Measurements from ENCODE around the gene MPST. TPM values are rescaled to one million over a fixed set of nuclear protein-coding genes. Genes with fewer than 3 reads are reported as not detected.
"Not testable (repeated sequence)": the region's sequence is repeated elsewhere in the genome, so short reads cannot be mapped to it uniquely, and the experiment has no call there.

The MPST gene
- total RNA-seq, 1 experiment from 2014 or later, result 192 TPM

DNA sequence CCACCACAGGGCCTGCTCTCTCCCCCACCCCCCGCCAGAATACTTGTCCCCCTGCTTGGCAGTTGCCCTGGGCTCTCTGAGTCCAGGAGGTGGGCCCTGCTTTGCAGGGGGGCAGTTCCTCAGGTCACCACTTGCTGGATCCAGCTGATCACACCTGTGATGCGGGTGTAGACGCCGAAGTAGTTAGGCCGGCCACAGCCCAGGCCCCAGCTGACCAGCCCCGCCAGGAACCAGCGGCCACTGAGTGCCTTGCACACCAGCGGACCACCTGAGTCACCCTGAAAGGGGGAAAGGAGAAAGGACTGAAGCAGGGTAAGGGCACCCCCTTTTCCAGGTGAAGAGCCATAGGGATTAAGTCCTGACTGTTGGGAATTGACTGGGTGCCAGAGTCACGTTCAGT lies 46.4 kb downstream of the MPST start:
- DNase-seq (ENCODE audit: low read depth), result no peak
- in situ Hi-C loops (cut with HindIII; ENCODE audit: low pct_unique_long_range_greater_than_20kb, low sequenced_read_pairs), result no loop called here

DNA sequence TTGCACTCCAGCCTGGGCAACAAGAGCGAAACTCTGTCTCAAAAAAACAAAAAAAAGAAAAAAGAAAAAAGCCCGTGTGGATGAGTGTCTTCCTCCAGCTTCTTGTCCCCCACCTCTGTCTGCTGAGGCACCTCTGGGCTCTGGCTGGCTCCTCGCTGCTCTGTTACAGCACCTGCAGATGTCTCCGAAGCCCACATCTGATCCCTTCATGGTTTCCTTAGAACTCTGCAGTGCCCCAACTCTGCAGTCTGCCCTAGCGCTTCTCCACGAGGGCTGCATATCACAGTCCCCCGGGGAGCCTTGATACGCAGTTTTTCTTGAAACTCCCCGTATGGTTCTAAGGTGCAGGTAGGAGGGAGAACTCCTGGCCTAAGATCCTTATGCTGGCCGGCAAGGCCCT lies 47.9 kb downstream of the MPST start:
- in situ Hi-C loops (cut with HindIII; ENCODE audit: low pct_unique_long_range_greater_than_20kb, low sequenced_read_pairs), result no loop called here

DNA sequence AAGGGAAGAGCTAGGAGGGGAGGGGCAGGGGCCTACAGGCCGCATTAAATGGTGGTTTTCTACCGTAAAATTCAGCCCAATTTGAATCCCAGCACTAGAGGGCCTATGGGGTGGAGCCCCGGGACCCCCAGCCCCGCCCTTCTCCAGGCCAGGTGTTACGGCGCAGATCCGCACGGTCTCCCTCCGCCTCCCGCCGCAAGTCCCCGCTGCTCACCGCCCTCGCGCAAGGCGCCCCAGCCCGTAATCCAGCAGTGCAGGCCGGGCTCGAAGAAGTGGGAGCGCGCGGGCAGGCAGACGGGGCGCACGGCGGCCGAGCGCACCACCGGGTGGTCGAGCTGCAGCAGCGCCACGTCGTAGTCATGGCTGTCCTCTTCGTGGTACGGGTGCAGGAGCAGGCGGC lies 49.3 kb downstream of the MPST start:
- in situ Hi-C loops (cut with HindIII; ENCODE audit: low pct_unique_long_range_greater_than_20kb, low sequenced_read_pairs), result no loop called here
- no peak for DNase-seq (ENCODE audit: low read depth)

More for the DNA sequence above, 47.9 kb downstream of the MPST start:
- no peak for DNase-seq (ENCODE audit: low read depth)

DNA sequence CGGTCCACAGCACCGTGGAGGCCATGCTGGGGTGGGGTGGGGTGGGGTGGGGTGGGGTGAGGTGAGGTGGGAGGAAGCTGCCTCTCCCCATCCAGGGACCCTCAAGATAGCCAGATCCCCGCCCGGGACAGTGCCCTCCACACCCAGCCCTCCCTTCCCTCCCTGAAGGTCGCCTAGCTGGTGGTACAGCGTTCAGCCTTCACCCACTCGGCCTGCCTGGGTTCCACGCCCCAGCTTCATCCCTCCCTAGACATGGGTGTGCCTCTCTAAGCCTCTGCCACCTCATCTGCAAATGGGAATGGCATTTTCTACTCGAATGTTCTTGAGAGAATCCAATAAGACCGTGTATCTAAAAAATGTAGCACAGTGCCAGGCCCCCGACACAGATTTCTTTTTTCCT lies 49.8 kb downstream of the MPST start:
- no peak for DNase-seq (ENCODE audit: low read depth)
- in situ Hi-C loops (cut with HindIII; ENCODE audit: low pct_unique_long_range_greater_than_20kb, low sequenced_read_pairs), result no loop called here

DNA sequence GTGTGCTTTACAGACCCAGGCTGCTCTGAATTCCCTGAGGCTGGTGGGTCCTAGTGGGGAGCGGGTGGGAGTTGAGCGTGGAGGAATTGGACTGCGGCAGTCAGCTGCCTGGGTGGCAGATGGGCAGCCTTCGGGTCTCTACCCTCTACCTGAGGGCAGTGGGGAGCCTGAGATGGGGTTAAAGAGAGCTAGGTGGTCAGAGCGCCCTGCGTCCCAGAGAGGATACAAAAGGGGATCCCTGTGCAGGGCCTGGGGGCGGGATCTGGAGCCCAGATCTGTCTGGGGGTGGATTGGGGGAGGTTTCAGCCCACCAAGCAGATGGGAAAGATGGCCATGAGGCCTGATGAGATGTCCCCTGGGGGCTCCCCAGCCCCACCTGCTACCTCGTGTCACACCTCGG lies 50.2 kb downstream of the MPST start:
- in situ Hi-C loops (cut with HindIII; ENCODE audit: low pct_unique_long_range_greater_than_20kb, low sequenced_read_pairs), result no loop called here
- no peak for DNase-seq (ENCODE audit: low read depth)

DNA sequence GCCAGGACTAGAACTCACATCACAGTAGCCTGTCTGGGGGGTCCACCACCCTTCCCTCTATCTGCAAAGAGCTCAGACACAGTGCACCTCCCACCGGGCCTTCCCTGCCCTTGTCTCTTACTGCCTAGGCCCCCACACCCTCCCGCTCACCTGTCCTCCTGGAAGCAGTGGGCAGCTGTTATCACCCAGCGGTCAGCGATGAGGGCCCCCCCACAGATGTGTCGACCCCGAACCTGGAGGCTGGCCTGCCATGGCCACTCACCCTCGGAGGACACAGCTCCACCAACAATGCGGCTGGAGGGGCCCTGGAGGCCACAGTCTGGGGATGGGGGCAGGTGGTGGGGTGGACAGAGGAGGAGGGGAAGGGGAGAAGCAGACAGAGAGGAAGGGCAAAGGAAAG lies 50.8 kb downstream of the MPST start:
- in situ Hi-C loops (cut with HindIII; ENCODE audit: low pct_unique_long_range_greater_than_20kb, low sequenced_read_pairs), result no loop called here
- DNase-seq (ENCODE audit: low read depth), result no peak

DNA sequence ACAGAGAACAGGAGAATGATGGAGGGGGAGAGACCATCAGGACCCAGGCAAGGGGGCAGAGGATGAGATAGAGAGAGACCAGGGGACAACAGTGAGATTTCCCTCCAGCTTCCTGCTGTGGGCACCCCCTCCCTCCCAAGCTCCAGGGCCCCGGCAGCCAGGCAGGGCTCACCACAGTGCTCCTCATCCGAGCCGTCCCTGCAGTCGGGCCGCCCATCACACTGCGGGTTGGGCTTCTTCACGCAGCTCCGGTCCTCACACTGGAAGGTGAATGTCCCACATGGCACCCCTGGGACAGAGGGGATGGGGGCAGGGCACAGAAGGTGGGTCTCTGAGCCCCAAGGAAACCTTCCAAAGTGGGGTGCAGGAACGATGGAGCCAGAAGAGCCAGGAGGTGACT lies 51.2 kb downstream of the MPST start:
- in situ Hi-C loops (cut with HindIII; ENCODE audit: low pct_unique_long_range_greater_than_20kb, low sequenced_read_pairs), result no loop called here
- DNase-seq (ENCODE audit: low read depth), result no peak

DNA sequence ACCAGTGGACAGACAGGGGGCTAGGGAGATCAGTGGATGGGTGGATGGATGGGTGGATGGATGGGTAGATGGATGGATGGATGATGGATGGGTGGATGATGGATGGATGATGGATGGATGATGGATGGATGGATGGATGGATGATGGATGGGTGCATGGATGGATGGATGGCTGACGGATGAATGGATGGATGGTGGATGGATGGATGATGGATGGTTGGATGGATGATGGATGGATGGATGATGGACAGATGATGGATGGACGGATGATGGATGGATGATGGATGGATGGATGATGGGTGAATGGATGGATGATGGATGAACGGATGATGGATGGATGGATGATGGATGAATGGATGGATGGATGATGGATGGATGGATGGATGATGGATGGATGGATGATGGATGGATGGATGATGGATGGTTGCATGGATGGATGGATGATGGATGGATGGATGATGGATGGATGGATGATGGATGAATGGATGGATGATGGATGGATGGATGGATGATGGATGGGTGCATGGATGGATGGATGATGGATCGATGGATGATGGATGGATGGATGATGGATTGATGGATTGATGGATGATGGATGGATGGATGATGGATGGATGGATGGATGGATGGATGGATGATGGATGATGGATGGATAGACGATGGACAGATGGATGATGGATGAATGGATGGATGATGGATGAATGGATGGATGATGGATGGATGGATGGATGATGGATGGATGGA lies 52.5 kb downstream of the MPST start:
- DNase-seq (ENCODE audit: low read depth); in situ Hi-C loops (cut with HindIII; ENCODE audit: low pct_unique_long_range_greater_than_20kb, low sequenced_read_pairs): not testable (repeated sequence)

DNA sequence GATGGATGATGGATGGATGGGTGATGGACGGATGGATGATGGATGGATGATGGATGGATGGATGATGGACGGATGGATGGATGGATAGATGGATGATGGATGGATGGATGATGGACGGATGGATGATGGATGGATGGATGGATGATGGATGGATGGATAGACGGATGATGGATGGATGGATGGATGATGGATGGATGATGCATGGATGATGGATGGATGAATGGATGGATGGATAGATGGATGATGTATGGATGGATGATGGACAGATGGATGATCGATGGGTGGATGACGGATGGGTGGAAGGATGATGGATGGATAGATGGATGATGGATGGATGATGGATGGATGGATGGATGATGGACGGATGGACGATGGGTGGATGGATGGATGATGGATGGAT lies 53.1 kb downstream of the MPST start:
- DNase-seq (ENCODE audit: low read depth), result no peak
- in situ Hi-C loops (cut with HindIII; ENCODE audit: low pct_unique_long_range_greater_than_20kb, low sequenced_read_pairs), result no loop called here

DNA sequence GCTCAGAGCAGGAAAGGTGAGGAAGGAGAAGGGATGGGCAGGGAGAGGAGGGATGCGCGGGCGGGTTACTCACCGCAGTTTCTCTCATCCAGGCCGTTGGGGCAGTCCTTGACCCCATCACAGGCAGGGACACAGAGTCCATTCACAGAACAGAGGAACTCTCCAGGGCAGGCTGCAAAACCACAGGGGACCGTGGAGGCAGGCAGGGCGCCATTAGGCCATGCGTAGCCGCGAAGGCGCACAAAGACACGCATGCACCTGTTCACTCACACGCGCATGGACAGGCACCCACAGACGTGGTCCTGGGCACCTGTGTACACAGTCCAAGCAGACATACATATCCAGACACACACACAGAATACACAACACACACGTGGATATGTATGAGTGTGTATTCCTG lies 55.0 kb downstream of the MPST start:
- in situ Hi-C loops (cut with HindIII; ENCODE audit: low pct_unique_long_range_greater_than_20kb, low sequenced_read_pairs), result no loop called here
- DNase-seq (ENCODE audit: low read depth), result no peak

DNA sequence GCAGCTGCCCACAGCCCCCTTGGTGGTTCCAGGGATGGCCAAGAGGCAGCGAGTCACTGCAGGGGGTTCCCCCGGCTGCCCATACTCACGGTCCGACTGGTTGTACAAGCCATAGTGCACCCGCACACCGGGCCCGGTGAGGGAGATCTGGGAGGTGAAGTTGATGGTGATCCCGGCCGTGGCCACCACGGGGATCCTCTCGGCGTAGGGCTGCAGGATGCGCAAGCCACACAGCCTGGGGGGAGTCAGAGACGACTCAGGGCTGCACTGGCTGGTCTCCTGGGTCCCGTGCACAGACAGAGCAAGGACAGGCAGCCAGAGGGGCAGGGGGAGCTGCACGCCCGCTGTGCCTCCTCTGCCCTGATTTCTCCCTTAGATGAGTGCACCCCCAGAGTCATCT lies 55.5 kb downstream of the MPST start:
- in situ Hi-C loops (cut with HindIII; ENCODE audit: low pct_unique_long_range_greater_than_20kb, low sequenced_read_pairs), result no loop called here

DNA sequence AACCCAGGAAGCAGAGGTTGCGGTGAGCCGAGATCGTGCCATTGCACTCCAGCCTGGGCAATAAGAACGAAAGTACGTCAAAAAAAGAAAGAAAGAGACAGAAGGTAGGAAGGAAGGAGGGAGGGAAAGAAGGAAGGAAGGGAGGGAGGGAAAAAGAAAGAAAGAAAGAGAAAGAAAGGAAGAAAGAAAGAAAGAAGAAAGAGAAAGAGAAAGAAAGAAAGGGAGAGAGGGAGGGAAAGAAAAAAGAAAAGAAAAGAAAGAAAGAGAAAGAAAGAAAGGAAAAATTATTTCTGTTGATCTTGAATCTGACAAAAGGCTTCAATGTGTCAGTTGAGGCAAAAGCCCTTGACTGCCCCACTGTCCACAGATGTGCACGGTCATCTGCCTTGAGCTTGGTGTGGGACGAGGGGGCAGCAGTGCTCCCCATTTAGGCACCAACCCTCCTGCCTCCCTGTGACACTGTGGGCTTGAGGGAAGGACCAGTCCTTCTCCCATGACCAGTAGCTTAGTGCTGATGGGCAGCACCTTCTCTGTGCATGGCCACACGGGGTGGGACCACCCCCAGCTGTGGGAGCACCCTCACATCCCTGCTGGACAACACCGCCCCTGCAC lies 56.4 kb downstream of the MPST start:
- no peak for DNase-seq (ENCODE audit: low read depth)

More for the DNA sequence above, 55.5 kb downstream of the MPST start:
- DNase-seq (ENCODE audit: low read depth), result no peak

DNA sequence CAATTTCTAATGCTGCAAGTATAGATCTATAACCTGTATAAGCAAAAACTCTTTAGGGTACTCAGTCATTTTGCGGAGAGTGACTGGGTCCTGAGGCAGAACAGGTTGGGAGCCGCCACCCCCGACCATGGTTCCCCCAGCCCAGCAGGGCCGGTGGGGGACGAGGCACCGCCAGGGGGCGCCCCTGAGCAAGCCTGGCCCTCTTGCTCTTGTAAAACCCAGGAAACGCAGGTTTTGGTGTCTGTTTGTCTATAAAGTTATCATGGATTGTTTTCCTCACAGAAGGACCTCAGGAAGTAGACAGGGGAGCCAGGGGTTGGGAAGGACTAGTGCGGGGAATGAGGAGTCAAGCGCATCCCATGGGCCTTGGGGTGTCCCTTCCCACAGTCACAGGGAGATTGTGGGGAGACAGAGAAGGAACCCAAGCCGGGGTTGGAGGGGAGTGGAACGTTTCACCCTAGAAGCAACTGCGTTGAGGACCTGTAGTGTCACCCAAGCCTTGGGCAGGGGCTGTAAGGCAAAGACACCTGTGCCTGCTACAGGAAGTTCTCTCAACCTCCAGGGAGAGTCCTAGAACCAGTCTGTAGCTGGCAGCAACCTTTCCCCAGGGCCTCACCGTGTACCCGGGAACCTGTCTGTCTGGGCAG lies 58.4 kb downstream of the MPST start:
- DNase-seq (ENCODE audit: low read depth), result peak; percentile 26
- in situ Hi-C loops (cut with HindIII; ENCODE audit: low pct_unique_long_range_greater_than_20kb, low sequenced_read_pairs), result no loop called here

More for the DNA sequence above, 56.4 kb downstream of the MPST start:
- in situ Hi-C loops (cut with HindIII; ENCODE audit: low pct_unique_long_range_greater_than_20kb, low sequenced_read_pairs), result no loop called here

DNA sequence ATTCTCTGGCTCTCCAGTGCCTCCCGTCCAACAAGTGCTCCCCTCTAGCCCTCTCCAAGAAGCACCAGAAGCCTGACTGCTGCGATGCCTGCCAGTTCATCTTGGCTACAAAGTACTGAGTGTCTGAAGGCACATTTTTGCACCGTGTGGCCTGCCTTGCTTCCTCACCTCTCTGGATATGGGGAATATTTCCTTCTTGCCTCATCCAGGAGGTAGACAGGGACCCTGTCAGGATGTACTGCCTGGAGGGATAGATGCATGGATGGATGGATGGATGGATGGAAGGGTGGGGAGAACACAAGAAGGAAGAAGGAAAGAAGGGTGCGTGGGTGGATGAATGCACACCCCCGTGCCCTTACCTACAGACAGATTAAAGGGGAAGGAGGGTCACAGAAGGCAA lies 59.6 kb downstream of the MPST start:
- in situ Hi-C loops (cut with HindIII; ENCODE audit: low pct_unique_long_range_greater_than_20kb, low sequenced_read_pairs), result no loop called here

More for the DNA sequence above, 59.6 kb downstream of the MPST start:
- no peak for DNase-seq (ENCODE audit: low read depth)

Other genes starting within 250 kb of the MPST start
- 83.8 and 101 TPM in 2 replicates for gene IFT27, start 243.6 kb upstream of the MPST start, total RNA-seq (2014; rRNA removed; shearing (Covaris generic); ENCODE audit: low replicate concordance)
- gene PVALB, start 202.7 kb upstream of the MPST start, total RNA-seq (2014; rRNA removed; shearing (Covaris generic); ENCODE audit: low replicate concordance), result not detected in 2 replicates
- not detected in 2 replicates for gene NCF4, start 158.7 kb upstream of the MPST start, total RNA-seq (2014; rRNA removed; shearing (Covaris generic); ENCODE audit: low replicate concordance)
- 0.09 TPM in 1 of 2 replicates, not detected in the other for gene CSF2RB, start 106.1 kb upstream of the MPST start, total RNA-seq (2014; rRNA removed; shearing (Covaris generic); ENCODE audit: low replicate concordance)
- gene TST, start 295 bp upstream of the MPST start, total RNA-seq (2014; rRNA removed; shearing (Covaris generic); ENCODE audit: low replicate concordance), result 54.6 and 82.0 TPM in 2 replicates
- gene KCTD17, start 32.0 kb downstream of the MPST start, total RNA-seq (2014; rRNA removed; shearing (Covaris generic); ENCODE audit: low replicate concordance), result 29.0 and 38.0 TPM in 2 replicates
- not detected in 2 replicates for gene TMPRSS6, start 90.0 kb downstream of the MPST start, total RNA-seq (2014; rRNA removed; shearing (Covaris generic); ENCODE audit: low replicate concordance)
- 0.06 TPM in 1 of 2 replicates, not detected in the other for gene IL2RB, start 130.2 kb downstream of the MPST start, total RNA-seq (2014; rRNA removed; shearing (Covaris generic); ENCODE audit: low replicate concordance)
- gene C1QTNF6, start 168.5 kb downstream of the MPST start, total RNA-seq (2014; rRNA removed; shearing (Covaris generic); ENCODE audit: low replicate concordance), result 14.1 and 14.9 TPM in 2 replicates
- gene SSTR3, start 192.7 kb downstream of the MPST start, total RNA-seq (2014; rRNA removed; shearing (Covaris generic); ENCODE audit: low replicate concordance), result not detected in 2 replicates
- 16.2 and 20.6 TPM in 2 replicates for gene RAC2, start 224.5 kb downstream of the MPST start, total RNA-seq (2014; rRNA removed; shearing (Covaris generic); ENCODE audit: low replicate concordance)

Measured in Caki2 (cell line).